Measurements from ENCODE around the gene NKD2. TPM values are rescaled to one million over a fixed set of nuclear protein-coding genes. Genes with fewer than 3 reads are reported as not detected.

Gene NKD2
- total and polyA plus RNA-seq, 2 of the 4 experiments (the other 2 are of a cell fraction): not detected

GRCh38 chr5:1056611-1057484 lies 48.2 kb downstream of the NKD2 start:
- no peak overlapping the region for H3K4me3 ChIP-seq (ENCODE audit: insufficient read depth, low read depth, low read length)
- H2AK5ac ChIP-seq (ENCODE audit: low read depth, low read length): no peak overlapping the region
- no peaks in the 10 kb centered on the region for H3K27me3 ChIP-seq (ENCODE audit: control insufficient read depth, insufficient read depth, low read length)
- TF ChIP-seq MAFK (IDR thresholded peaks at IDR 0.05; ENCODE audit: low read depth, low read length) (no peak), RAD21 (IDR thresholded peaks at IDR 0.05; ENCODE audit: low read length) (no peak), BHLHE40 (IDR thresholded peaks at IDR 0.05; ENCODE audit: low read depth, low read length) (no peak), RFX5 (IDR thresholded peaks at IDR 0.05; ENCODE audit: low read depth, low read length) (no peak), SMC3 (IDR thresholded peaks at IDR 0.05; ENCODE audit: low read depth, low read length) (no peak), CTCF (conservative IDR thresholded peaks at IDR 0.05; ENCODE audit: low read depth, low read length) (no peak), MAZ (IDR thresholded peaks at IDR 0.05; ENCODE audit: borderline replicate concordance, low read depth, low read length) (no peak)
- TF ChIP-seq, protein P1, sequence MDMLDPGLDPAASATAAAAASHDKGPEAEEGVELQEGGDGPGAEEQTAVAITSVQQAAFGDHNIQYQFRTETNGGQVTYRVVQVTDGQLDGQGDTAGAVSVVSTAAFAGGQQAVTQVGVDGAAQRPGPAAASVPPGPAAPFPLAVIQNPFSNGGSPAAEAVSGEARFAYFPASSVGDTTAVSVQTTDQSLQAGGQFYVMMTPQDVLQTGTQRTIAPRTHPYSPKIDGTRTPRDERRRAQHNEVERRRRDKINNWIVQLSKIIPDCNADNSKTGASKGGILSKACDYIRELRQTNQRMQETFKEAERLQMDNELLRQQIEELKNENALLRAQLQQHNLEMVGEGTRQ (IDR thresholded peaks at IDR 0.05; ENCODE audit: low read depth, low read length): no peak
- no peak overlapping the region for H3K4me2 ChIP-seq (ENCODE audit: low read depth, low read length)
- ChIA-PET POLR2A (ENCODE audit: unreplicated experiment) (no interaction called here), CTCF (no interaction called here)
- no peak for DNase-seq
- H3K56ac ChIP-seq (ENCODE audit: extremely low read depth, insufficient read depth, low read length): no peak overlapping the region
- intact Hi-C loops (cut with micrococcal nuclease): no loop called here
- H3K9me3 ChIP-seq (ENCODE audit: control insufficient read depth, insufficient read depth, low read length): no peaks in the 10 kb centered on the region
- peaks cover 14% of the 10 kb centered on the region for H3K36me3 ChIP-seq (ENCODE audit: control insufficient read depth, insufficient read depth, low read length)
- no TSS peak for BruUV-seq (replicated peaks)
- no peak overlapping the region for H2BK15ac ChIP-seq (ENCODE audit: low read depth, low read length)
- H2BK20ac ChIP-seq (ENCODE audit: low read depth, low read length): no peak overlapping the region
- no peak overlapping the region for H2BK120ac ChIP-seq (ENCODE audit: low read depth, low read length)
- H4K20me1 ChIP-seq (ENCODE audit: insufficient read depth, low read length): no peaks in the 10 kb centered on the region
- H3K14ac ChIP-seq (replicated peaks; ENCODE audit: low read depth, low read length): no peak overlapping the region
- in situ Hi-C loops (cut with MboI; ENCODE audit: low sequenced_read_pairs): no loop called here
- no peak overlapping the region for H3K4ac ChIP-seq (ENCODE audit: low read depth, low read length)
- no peak overlapping the region for H3K23ac ChIP-seq (ENCODE audit: low read depth, low read length)
- no peak overlapping the region for H3K27ac ChIP-seq (ENCODE audit: insufficient read depth, low read length)
- no peaks in the 10 kb centered on the region for H3K9me1 ChIP-seq (ENCODE audit: insufficient read depth, low read length)
- no peak overlapping the region for H4K5ac ChIP-seq (ENCODE audit: low read depth, low read length)
- no peak overlapping the region for H2AFZ ChIP-seq (replicated peaks; ENCODE audit: low read length, poor library complexity)
- H3K79me1 ChIP-seq (ENCODE audit: low read depth in 1 of 2, low read length in 2 of 2): no peaks in the 10 kb centered on the region
- H2AK9ac ChIP-seq (replicated peaks; ENCODE audit: low read depth, low read length, poor library complexity): no peak overlapping the region
- ATAC-seq (ENCODE audit: low read depth): no peak
- no peaks in the 10 kb centered on the region for H3K4me1 ChIP-seq (ENCODE audit: control insufficient read depth, insufficient read depth, low read length)
- dilution Hi-C loops (cut with HindIII; ENCODE audit: low sequenced_read_pairs, unreplicated experiment): no loop called here
- H2BK5ac ChIP-seq (ENCODE audit: low read depth, low read length, poor library complexity, severe bottlenecking): no peak overlapping the region
- no peak overlapping the region for H4K8ac ChIP-seq (ENCODE audit: low read depth in 2 of 2, low read length in 2 of 2)
- 91% methylated on average over 17 of the region's 27 CpGs; no CpG with 5 or more reads in 1 of the 2 experiments for WGBS, 2 experiments (ENCODE audit: extremely low coverage in 2 of 2, insufficient read length in 1 of 2)
- H4K91ac ChIP-seq (ENCODE audit: insufficient read depth, low read depth, low read length): no peak overlapping the region
- H3K9ac ChIP-seq (ENCODE audit: low read depth, low read length): no peak overlapping the region
- H3K18ac ChIP-seq (ENCODE audit: low read depth, low read length): no peak overlapping the region

All from IMR-90 (cell line).